GM23338 (cell line): ENCODE results near the gene VCL. TPM values are rescaled to one million over a fixed set of nuclear protein-coding genes. Genes with fewer than 3 reads are reported as not detected.

Source experiments
- ATAC-seq: fragments of 200-7000 bp; cut with Tn5 transposase; 3 replicates; pipeline ENCODE4 v1.9.1; 2020
- DNase-seq: peaks from one replicate; pipeline ENCODE4 v3.0.0-alpha.2; 2015; ENCODE audit warnings: low spot score
- H2AFZ ChIP-seq: fragments of 200-600 bp; sonication (generic); 2 replicates; pipeline ENCODE4 v1.8.0; 2016; ENCODE audit warnings: antibody characterized with exemption, mild to moderate bottlenecking, moderate library complexity
- H3F3A ChIP-seq: fragments of 200-600 bp; sonication (generic); replicated peaks from 2 replicates; pipeline ENCODE4 v1.8.0; 2017; ENCODE audit warnings: antibody characterized with exemption, mixed run types, low read depth
- H3K27ac ChIP-seq: fragments of 200-600 bp; sonication (generic); 2 replicates; pipeline ENCODE4 v1.6.1; 2016; ENCODE audit warnings: low read depth
- H3K27me3 ChIP-seq: fragments of 200-600 bp; sonication (generic); 2 replicates; pipeline ENCODE4 v1.8.0; 2016; ENCODE audit warnings: mild to moderate bottlenecking, mixed run types, moderate library complexity; ENCODE audit not compliant: insufficient read depth
- H3K36me3 ChIP-seq: fragments of 200-600 bp; sonication (generic); 2 replicates; pipeline ENCODE4 v1.8.0; 2016; ENCODE audit warnings: mild to moderate bottlenecking; ENCODE audit not compliant: insufficient read depth
- H3K4me1 ChIP-seq: fragments of 200-600 bp; sonication (generic); 2 replicates; pipeline ENCODE4 v1.8.0; 2016; ENCODE audit warnings: mild to moderate bottlenecking, moderate library complexity; ENCODE audit not compliant: insufficient read depth
- H3K4me2 ChIP-seq: fragments of 200-600 bp; sonication (generic); 2 replicates; pipeline ENCODE4 v1.7.1; 2017; ENCODE audit warnings: mixed run types
- H3K4me3 ChIP-seq: fragments of 200-600 bp; sonication (generic); 2 replicates; pipeline ENCODE4 v1.6.1; 2016; ENCODE audit warnings: mixed run types
- H3K79me2 ChIP-seq: fragments of 200-600 bp; sonication (generic); replicated peaks from 2 replicates; pipeline ENCODE4 v1.8.0; 2017; ENCODE audit warnings: mild to moderate bottlenecking; ENCODE audit not compliant: insufficient read depth
- H3K9me2 ChIP-seq: fragments of 200-600 bp; sonication (generic); 2 replicates; pipeline ENCODE4 v1.8.0; 2017; ENCODE audit not compliant: insufficient read depth
- H4K20me1 ChIP-seq: fragments of 200-600 bp; sonication (generic); replicated peaks from 2 replicates; pipeline ENCODE4 v1.8.0; 2017; ENCODE audit warnings: mild to moderate bottlenecking; ENCODE audit not compliant: insufficient read depth
- H3K27ac Mint-ChIP-seq: 2 replicates; pipeline ENCODE4 v1.8.0; 2020; ENCODE audit warnings: inconsistent platforms, mild to moderate bottlenecking, moderate library complexity, mixed read lengths
- H3K27me3 Mint-ChIP-seq: 3 replicates; pipeline ENCODE4 v1.8.0; 2022; ENCODE audit warnings: low read depth, mild to moderate bottlenecking, moderate library complexity, mixed read lengths, inconsistent platforms; ENCODE audit not compliant: insufficient read depth, poor library complexity
- H3K36me3 Mint-ChIP-seq: 3 replicates; pipeline ENCODE4 v1.8.0; 2021; ENCODE audit warnings: low read depth, mild to moderate bottlenecking, inconsistent platforms, moderate library complexity, mixed read lengths
- H3K4me1 Mint-ChIP-seq: 3 replicates; pipeline ENCODE4 v1.8.0; 2020; ENCODE audit warnings: mild to moderate bottlenecking, inconsistent platforms, mixed read lengths
- H3K4me3 Mint-ChIP-seq: 3 replicates; pipeline ENCODE4 v1.8.0; 2021; ENCODE audit warnings: moderate library complexity, mild to moderate bottlenecking, inconsistent platforms, mixed read lengths
- H3K9me3 Mint-ChIP-seq: 3 replicates; pipeline ENCODE4 v1.8.0; 2020; ENCODE audit warnings: moderate library complexity, mild to moderate bottlenecking, inconsistent platforms, mixed read lengths
- ETS1 ChIP-seq: IDR thresholded peaks from 2 replicates; pipeline ENCODE4 v1.6.1; 2016; ENCODE audit warnings: antibody characterized with exemption
- EZH2 ChIP-seq: fragments of 200-600 bp; sonication (generic); IDR thresholded peaks from one replicate; pipeline ENCODE4 v1.8.0; 2017; ENCODE audit warnings: antibody characterized with exemption, mild to moderate bottlenecking, low read depth; ENCODE audit not compliant: unreplicated experiment
- EZH2phosphoT487 ChIP-seq: fragments of 200-600 bp; sonication (generic); IDR thresholded peaks from one replicate; pipeline ENCODE4 v1.8.1; 2018; ENCODE audit warnings: antibody characterized with exemption; ENCODE audit not compliant: unreplicated experiment
- JUNB ChIP-seq: IDR thresholded peaks from one replicate; pipeline ENCODE4 v1.6.1; 2016; ENCODE audit warnings: antibody characterized with exemption; ENCODE audit not compliant: unreplicated experiment
- POLR2AphosphoS5 ChIP-seq: IDR thresholded peaks from 2 replicates; pipeline ENCODE4 v1.6.1; 2016; ENCODE audit warnings: antibody characterized with exemption, low read depth
- REST ChIP-seq: IDR thresholded peaks from one replicate; pipeline ENCODE4 v1.6.1; 2018; ENCODE audit warnings: antibody characterized with exemption; ENCODE audit not compliant: unreplicated experiment
- STAT1 ChIP-seq: IDR thresholded peaks from one replicate; pipeline ENCODE4 v1.6.1; 2016; ENCODE audit warnings: antibody characterized with exemption; ENCODE audit not compliant: unreplicated experiment
- ZNF114 ChIP-seq: fragments of 250-450 bp; sonication (Bioruptor Pico); IDR thresholded peaks from 2 replicates; pipeline ENCODE4 v1.5.0; 2020; ENCODE audit warnings: mild to moderate bottlenecking, moderate library complexity
- polyA plus RNA-seq: library from polyadenylated mRNA; unstranded; fragments of >200 nt; fragmentation: Nextera tagmentation; extraction: Ambion mirVana; gene quantifications from 2 replicates; pipeline ENCODE4 v1.2.1, GENCODE V29; 2016
- total RNA-seq: library from RNA; depleted of rRNA; stranded (reverse); fragments of >200 nt; shearing (Covaris generic); gene quantifications from 2 replicates; pipeline ENCODE4 v1.2.3, GENCODE V29; 2014

The VCL gene
- total and polyA plus RNA-seq, 2 experiments from 2014 or later: 60.7 to 254 TPM

- TF ChIP-seq JUNB: no peak
- no peak for TF ChIP-seq ZNF114 (CRISPR knock-in tag)
- TF ChIP-seq EZH2phosphoT487: no peak
- TF ChIP-seq EZH2: no peak
- no peak for TF ChIP-seq ETS1
- TF ChIP-seq POLR2AphosphoS5: no peak
- Histone ChIP-seq H3K27me3 (no peaks in the 10 kb centered on the region), H3K4me3 (no peak overlapping the region), H2AFZ (no peak overlapping the region), H3K4me2 (no peak overlapping the region), H3K79me2 (peaks cover 77% of the 10 kb centered on the region), H3K4me1 (no peaks in the 10 kb centered on the region), H3K36me3 (no peaks in the 10 kb centered on the region), H3K27ac (no peak overlapping the region), H3F3A (no peaks in the 10 kb centered on the region), H3K9me2 (no peaks in the 10 kb centered on the region), H4K20me1 (peaks cover 19% of the 10 kb centered on the region; the same call in 1 of the 2 replicates)
- peaks cover 4% of the 10 kb centered on the region; the same call in 2 of the 3 replicates for H3K36me3 Mint-ChIP-seq
- H3K4me1 Mint-ChIP-seq: peaks cover 3% of the 10 kb centered on the region; the same call in 2 of the 3 replicates
- no peaks in the 10 kb centered on the region for H3K9me3 Mint-ChIP-seq
- peaks cover 4% of the 10 kb centered on the region for H3K27me3 Mint-ChIP-seq
- H3K27ac Mint-ChIP-seq: no peak overlapping the region
- ATAC-seq (no peak), DNase-seq (no peak)
- no peak overlapping the region for H3K4me3 Mint-ChIP-seq
Observed at GRCh38 chr10:74163319-74164068, 165.6 kb downstream of the VCL start.

- Histone ChIP-seq H3K4me3 (no peak overlapping the region), H3K27ac (peak overlapping the region; percentile 26), H2AFZ (no peak overlapping the region), H4K20me1 (peaks cover 19% of the 10 kb centered on the region; the same call in 1 of the 2 replicates), H3K36me3 (no peaks in the 10 kb centered on the region), H3K9me2 (no peaks in the 10 kb centered on the region), H3F3A (no peaks in the 10 kb centered on the region), H3K4me2 (no peak overlapping the region), H3K27me3 (no peaks in the 10 kb centered on the region), H3K79me2 (peaks cover 70% of the 10 kb centered on the region), H3K4me1 (no peaks in the 10 kb centered on the region)
- Mint-ChIP-seq H3K27me3 (peaks cover 4% of the 10 kb centered on the region), H3K4me3 (no peak overlapping the region), H3K27ac (0 out of 2 replicates have a peak overlapping the region, but pooled peaks have one; percentile 28), H3K9me3 (no peaks in the 10 kb centered on the region), H3K4me1 (peaks cover 3% of the 10 kb centered on the region; the same call in 2 of the 3 replicates), H3K36me3 (peaks cover 4% of the 10 kb centered on the region; the same call in 2 of the 3 replicates)
- no peak for ATAC-seq
- DNase-seq: no peak
- TF ChIP-seq STAT1 (no peak), REST (no peak), EZH2 (no peak)
Observed at GRCh38 chr10:74164716-74165529, 167.0 kb downstream of the VCL start.
